Neural cell (in vitro differentiated cells): ENCODE results near the gene ASB1.

Source experiments
- EP300 ChIP-seq: fragments of 450-650 bp; conservative IDR thresholded peaks from 2 replicates; pipeline ENCODE4 v1.6.1; 2014; ENCODE audit warnings: antibody characterized with exemption, mild to moderate bottlenecking, moderate library complexity; ENCODE audit not compliant: poor library complexity, severe bottlenecking
- EZH2 ChIP-seq: fragments of 200-600, 300-800 bp; shearing (Covaris generic), sonication (generic); IDR thresholded peaks from 2 replicates; pipeline ENCODE4 v1.6.1; 2014; ENCODE audit warnings: antibody characterized with exemption, low read length, borderline replicate concordance, mild to moderate bottlenecking; ENCODE audit not compliant: insufficient read depth, poor library complexity, severe bottlenecking
- MXI1 ChIP-seq: fragments of 450-650 bp; conservative IDR thresholded peaks from 2 replicates; pipeline ENCODE4 v1.6.1; 2014; ENCODE audit warnings: antibody characterized with exemption, mild to moderate bottlenecking; ENCODE audit not compliant: poor library complexity, severe bottlenecking
- POLR2AphosphoS5 ChIP-seq: IDR thresholded peaks from 2 replicates; pipeline ENCODE4 v1.6.1; 2012
- RAD21 ChIP-seq: fragments of 450-650 bp; conservative IDR thresholded peaks from 2 replicates; pipeline ENCODE4 v1.6.1; 2014; ENCODE audit warnings: antibody characterized with exemption, mild to moderate bottlenecking, moderate library complexity
- TAF1 ChIP-seq: IDR thresholded peaks from 2 replicates; pipeline ENCODE4 v1.6.1; 2012; ENCODE audit warnings: low read depth
- TF ChIP-seq, protein P1 (sequence below): fragments of 450-650 bp; IDR thresholded peaks from 2 replicates; pipeline ENCODE4 v1.5.1; 2014; ENCODE audit warnings: antibody characterized with exemption, mild to moderate bottlenecking, moderate library complexity; ENCODE audit not compliant: poor library complexity, severe bottlenecking
- TF ChIP-seq, protein P2 (sequence below): IDR thresholded peaks from 2 replicates; pipeline ENCODE4 v1.6.1; 2012; ENCODE audit warnings: borderline replicate concordance

DNA sequence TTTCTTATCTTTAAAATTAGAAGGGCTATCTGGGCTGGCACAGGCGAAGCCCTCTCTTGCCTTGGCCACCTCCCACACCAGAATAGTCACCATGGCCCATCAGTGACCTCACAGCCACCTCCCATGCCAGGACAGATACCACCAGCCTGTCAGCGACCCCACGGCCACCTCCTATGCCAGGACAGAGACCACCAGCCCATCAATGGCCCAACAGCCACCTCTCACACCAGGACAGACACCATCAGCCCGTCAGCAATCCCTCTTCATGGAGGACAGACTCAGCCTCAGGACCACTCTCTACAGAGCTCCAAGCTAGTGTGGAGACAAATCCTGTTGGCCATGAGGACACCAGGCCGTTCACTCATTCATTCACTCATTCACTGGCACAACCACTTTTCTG lies 74.6 kb downstream of the ASB1 start:
- TF ChIP-seq, protein P1, sequence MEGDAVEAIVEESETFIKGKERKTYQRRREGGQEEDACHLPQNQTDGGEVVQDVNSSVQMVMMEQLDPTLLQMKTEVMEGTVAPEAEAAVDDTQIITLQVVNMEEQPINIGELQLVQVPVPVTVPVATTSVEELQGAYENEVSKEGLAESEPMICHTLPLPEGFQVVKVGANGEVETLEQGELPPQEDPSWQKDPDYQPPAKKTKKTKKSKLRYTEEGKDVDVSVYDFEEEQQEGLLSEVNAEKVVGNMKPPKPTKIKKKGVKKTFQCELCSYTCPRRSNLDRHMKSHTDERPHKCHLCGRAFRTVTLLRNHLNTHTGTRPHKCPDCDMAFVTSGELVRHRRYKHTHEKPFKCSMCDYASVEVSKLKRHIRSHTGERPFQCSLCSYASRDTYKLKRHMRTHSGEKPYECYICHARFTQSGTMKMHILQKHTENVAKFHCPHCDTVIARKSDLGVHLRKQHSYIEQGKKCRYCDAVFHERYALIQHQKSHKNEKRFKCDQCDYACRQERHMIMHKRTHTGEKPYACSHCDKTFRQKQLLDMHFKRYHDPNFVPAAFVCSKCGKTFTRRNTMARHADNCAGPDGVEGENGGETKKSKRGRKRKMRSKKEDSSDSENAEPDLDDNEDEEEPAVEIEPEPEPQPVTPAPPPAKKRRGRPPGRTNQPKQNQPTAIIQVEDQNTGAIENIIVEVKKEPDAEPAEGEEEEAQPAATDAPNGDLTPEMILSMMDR, result no peak
- TF ChIP-seq POLR2AphosphoS5 (no peak), TAF1 (no peak), EZH2 (no peak), EP300 (no peak), RAD21 (no peak), MXI1 (no peak)
- TF ChIP-seq, protein P2, sequence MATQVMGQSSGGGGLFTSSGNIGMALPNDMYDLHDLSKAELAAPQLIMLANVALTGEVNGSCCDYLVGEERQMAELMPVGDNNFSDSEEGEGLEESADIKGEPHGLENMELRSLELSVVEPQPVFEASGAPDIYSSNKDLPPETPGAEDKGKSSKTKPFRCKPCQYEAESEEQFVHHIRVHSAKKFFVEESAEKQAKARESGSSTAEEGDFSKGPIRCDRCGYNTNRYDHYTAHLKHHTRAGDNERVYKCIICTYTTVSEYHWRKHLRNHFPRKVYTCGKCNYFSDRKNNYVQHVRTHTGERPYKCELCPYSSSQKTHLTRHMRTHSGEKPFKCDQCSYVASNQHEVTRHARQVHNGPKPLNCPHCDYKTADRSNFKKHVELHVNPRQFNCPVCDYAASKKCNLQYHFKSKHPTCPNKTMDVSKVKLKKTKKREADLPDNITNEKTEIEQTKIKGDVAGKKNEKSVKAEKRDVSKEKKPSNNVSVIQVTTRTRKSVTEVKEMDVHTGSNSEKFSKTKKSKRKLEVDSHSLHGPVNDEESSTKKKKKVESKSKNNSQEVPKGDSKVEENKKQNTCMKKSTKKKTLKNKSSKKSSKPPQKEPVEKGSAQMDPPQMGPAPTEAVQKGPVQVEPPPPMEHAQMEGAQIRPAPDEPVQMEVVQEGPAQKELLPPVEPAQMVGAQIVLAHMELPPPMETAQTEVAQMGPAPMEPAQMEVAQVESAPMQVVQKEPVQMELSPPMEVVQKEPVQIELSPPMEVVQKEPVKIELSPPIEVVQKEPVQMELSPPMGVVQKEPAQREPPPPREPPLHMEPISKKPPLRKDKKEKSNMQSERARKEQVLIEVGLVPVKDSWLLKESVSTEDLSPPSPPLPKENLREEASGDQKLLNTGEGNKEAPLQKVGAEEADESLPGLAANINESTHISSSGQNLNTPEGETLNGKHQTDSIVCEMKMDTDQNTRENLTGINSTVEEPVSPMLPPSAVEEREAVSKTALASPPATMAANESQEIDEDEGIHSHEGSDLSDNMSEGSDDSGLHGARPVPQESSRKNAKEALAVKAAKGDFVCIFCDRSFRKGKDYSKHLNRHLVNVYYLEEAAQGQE, result no peak
